A673 (cell line): ENCODE measurements around the gene WNT7A.

ENCODE experiments used
- EZH2 ChIP-seq: fragments of 200-600 bp; sonication (generic); IDR thresholded peaks from 2 replicates; pipeline ENCODE4 v1.6.1; 2017; ENCODE audit warnings: borderline replicate concordance, low read depth, mild to moderate bottlenecking, mixed read lengths, antibody characterized with exemption, low read length; ENCODE audit not compliant: poor library complexity, severe bottlenecking
- TF ChIP-seq, protein P1 (sequence below): fragments of 300-800, 200-600 bp; sonication (generic); conservative IDR thresholded peaks from 2 replicates; pipeline ENCODE4 v1.5.1; 2017; ENCODE audit warnings: low read depth, mild to moderate bottlenecking, antibody characterized with exemption, low read length, moderate library complexity, mixed read lengths

GRCh38 chr3:13840456-13840855 lies 39.4 kb downstream of the WNT7A start:
- TF ChIP-seq, protein P1, sequence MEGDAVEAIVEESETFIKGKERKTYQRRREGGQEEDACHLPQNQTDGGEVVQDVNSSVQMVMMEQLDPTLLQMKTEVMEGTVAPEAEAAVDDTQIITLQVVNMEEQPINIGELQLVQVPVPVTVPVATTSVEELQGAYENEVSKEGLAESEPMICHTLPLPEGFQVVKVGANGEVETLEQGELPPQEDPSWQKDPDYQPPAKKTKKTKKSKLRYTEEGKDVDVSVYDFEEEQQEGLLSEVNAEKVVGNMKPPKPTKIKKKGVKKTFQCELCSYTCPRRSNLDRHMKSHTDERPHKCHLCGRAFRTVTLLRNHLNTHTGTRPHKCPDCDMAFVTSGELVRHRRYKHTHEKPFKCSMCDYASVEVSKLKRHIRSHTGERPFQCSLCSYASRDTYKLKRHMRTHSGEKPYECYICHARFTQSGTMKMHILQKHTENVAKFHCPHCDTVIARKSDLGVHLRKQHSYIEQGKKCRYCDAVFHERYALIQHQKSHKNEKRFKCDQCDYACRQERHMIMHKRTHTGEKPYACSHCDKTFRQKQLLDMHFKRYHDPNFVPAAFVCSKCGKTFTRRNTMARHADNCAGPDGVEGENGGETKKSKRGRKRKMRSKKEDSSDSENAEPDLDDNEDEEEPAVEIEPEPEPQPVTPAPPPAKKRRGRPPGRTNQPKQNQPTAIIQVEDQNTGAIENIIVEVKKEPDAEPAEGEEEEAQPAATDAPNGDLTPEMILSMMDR = no peak
- TF ChIP-seq EZH2 = no peak
